Stimulated activated CD4-positive, alpha-beta T cell treated with anti-CD3 and anti-CD28 coated beads, Interleukin-1b, Interleukin-23, amount 100 ng/mL, for 24 hours (primary cell): ENCODE results near the gene SMIM35.

Experiments
- DNase-seq, 4 experiments: peaks; one replicate each; pipeline ENCODE4 v3.0.0-alpha.2; 2020; ENCODE audit warnings: low read depth in 4 of 4, low spot score in 1 of 4

The SMIM35 gene

DNA sequence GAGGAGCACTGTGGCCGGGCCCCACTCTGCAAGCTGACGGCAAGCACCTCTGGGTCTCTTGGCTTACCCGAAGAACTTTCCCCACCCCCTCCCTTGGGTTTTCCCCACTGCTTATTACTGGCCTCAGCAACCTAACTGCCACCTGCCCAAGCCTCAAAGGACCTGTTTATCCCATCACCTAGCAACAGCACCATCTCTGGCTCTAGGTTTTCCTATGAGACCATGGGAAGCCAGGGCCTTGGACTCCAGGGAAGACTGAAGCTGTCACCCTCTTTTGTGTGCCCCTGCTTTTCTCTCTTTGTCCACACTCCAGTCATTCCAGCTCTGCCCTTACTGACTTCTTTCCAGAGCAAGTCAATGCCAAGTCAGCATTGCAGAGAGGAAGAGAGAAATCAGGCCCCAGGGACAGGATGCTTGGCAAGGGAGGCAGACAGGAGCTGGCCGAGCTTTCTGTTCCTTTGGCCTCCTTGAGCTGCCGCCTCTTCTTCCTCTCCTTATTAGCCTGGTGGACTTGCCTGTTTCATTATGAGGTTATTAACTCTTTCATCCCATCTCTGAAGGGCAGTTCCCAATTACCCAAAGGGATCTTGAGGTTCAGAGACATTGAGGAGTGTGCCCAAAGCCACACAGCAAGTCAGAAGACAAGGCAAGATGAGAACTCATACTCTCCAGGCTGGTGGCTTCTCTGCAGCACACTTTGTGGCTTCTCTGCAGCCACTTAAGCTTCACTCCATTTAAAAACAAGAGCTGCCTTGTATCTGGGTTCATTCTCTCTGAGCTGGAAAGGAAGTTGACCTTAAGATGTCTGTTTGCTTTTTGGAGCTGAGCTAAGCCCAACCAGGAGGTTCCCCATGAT, at the start of gene SMIM35:
Gene SMIM35 (minus strand): TSS at position 51 of the 856 bp plus-strand sequence. CDS start 206 bp downstream, outside the sequence.
- no peak for DNase-seq

DNA sequence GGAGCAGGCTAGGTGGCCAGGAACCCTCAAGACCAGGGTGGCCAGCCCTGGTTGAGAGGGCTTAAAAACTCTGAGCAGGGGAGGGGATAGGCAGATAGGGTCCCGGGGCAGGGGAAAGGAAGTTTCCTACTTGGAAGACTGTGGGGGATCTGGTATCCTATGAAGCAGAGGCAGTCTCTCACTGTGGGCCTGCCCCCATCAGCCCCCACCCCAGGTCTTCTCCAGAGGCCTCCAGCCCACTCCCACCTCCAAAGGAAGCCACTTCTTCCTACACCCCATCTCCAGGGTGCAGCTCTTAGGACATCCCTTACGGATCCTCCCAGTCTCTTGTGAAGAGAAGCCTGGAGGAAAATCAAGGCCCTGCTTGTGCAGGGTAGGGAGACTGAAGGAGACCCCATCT, 49.6 kb upstream of the SMIM35 start:
- DNase-seq, result no peak

DNA sequence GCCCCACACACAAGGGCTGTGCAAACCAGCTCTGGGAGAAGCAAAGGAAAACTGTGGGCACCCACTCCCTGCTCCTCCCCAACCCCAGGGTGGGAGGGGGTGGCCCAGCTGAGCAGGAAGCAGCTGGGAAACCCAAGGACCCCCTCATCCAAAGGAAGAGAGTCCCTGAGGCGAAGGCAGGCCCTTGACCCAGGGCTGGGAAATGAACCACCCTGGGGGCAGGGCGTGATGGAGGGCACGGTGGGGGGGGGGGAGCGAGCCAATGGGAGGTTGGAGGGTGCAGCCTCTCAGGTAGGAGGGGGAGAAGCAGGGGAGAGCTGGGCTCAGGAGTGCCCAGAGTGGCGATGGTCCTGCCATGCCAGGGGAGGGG, 49.0 kb upstream of the SMIM35 start:
- DNase-seq, result no peak

DNA sequence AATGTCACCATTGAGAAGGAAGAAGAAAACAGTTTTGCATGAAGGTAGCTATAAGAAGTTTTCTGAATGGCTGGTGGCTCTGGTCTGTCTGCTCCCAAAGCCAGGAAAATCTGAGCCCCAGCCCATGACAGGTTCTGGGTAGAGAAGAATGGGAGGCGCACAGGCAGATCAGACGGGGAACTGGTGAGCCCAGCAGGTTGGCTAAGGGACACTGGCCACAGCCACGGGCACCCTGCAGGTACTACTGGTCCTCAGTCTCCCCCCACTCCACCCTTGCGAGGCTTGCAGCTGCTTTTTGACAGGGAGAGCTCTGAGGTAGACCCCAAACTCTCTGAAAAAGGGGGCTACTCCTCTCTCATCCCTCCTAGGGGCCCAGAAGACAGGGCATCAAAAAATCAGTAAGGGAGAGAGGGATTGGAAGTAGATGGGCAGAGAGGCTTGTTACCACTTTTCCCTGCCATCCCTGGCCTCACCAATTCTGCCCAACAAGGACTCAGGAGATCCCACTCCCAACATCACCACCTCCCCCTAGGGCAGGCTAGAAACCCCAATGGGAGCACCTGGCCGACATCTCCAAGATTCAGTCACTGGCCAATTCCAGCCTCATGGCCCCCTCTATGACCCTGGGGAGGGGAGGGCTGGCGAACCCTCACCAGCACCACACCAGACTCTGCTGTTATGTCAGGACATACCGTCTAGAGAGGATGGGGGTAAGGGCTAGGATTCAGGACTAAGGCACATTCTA, 48.5 kb upstream of the SMIM35 start:
- DNase-seq, result no peak

DNA sequence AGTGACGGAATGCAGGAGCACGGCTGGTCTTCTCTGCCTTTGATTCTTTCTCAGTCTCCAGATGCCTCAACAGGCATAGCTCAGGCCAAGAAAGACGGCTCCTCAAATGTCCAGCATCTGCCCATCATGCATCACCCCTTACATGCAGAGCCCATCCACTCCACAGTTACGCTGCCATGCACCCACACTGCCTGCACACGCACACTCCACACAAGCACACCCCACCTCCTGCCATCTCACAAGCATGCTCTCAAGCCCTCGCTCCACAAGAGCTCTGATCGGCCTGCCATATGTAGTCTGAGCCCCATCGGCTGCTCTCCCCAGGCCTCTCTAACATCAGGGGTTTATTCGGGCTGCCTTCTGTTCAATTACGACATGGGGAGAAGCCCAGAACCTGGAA, 47.1 kb upstream of the SMIM35 start:
- no peak for DNase-seq

GRCh38 chr11:118132385-118133151, 45.8 kb upstream of the SMIM35 start:
- DNase-seq, result no peak

GRCh38 chr11:118129471-118130172, 42.9 kb upstream of the SMIM35 start:
- DNase-seq, result no peak

- DNase-seq, result no peak
Observed at GRCh38 chr11:118128721-118129470, 42.1 kb upstream of the SMIM35 start.

GRCh38 chr11:118128310-118128709, 41.5 kb upstream of the SMIM35 start:
- DNase-seq, result no peak

DNA sequence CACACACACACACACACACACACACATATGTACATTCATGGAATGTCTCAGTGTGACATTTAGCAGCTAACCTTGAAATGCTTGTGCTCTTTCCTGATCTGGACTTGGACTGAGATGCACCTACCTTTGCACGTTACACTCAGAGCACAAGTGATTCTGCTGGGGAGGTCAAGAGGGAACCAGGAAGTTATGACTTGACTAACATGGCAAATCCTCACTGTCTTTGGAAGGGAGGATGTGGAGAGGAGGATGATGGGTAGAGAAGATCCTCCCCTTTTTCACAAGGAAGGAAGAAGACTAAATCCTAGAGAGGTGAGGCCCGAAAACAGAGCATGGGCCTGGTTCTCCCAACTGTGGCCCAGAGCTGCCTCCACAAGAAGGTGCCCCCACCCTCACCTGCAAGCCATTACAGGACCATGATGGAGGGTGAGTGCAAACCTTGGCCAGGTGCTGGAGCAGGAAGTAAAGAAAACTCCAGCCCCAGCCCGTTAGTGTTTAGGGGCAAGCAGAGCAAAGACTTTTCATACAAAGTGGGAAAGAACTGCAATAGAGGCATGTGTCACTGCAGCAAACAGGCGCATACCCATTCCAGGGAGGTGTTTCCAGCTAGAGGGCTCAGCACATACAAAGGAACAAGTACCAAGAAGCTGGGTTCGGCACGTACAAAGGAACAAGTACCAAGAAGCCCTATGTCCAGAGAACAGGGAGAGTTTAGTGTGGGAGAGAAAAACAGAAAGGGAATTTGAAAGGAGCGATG, 39.5 kb upstream of the SMIM35 start:
- no peak for DNase-seq

DNA sequence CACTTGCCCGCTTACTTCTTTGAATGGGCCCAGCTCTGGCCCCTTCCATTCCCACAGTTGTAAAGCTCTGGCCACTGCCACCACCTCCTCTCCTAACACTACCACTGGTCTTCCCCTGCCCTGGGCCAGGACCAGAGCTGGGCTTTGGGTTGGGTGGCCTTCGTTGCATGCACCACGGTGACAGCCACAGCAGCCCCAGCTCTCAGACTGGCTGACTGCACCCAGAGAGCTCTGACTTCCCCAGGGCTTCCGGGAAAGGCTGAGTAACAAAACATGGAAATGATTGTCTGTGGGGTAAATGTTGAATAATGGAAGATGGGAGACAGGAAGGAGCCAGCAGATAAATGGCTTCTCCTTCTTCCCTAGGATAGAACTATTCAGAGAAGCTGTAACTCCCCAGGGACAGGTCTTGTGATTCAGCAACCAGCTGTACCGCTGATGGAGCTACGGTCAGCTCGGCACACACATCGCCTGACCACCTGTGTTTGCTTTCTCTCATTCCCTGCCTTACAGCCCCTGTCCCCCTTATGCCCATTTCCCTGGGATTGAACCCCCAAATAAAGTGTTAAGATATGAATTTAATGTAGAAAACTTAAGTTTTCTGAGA, 38.3 kb upstream of the SMIM35 start:
- DNase-seq, result no peak

DNA sequence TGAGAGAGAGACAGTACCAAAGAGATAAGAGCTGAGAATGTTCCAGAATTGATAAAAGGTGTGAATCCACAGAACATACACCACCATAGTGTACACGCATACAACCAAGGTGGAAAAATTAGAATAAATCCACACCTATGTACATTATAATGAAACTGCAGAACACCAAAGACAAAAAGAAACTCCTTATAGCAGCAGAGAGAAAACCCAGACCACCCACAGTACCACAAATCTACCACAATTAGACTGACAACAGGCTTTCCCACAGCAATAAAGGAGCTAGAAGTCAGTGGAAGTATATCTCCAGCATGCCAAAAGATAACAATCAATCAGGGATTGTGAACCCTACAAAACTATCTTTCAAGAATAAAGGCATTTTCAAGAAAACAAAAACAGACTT, 34.0 kb upstream of the SMIM35 start:
- no peak for DNase-seq

DNA sequence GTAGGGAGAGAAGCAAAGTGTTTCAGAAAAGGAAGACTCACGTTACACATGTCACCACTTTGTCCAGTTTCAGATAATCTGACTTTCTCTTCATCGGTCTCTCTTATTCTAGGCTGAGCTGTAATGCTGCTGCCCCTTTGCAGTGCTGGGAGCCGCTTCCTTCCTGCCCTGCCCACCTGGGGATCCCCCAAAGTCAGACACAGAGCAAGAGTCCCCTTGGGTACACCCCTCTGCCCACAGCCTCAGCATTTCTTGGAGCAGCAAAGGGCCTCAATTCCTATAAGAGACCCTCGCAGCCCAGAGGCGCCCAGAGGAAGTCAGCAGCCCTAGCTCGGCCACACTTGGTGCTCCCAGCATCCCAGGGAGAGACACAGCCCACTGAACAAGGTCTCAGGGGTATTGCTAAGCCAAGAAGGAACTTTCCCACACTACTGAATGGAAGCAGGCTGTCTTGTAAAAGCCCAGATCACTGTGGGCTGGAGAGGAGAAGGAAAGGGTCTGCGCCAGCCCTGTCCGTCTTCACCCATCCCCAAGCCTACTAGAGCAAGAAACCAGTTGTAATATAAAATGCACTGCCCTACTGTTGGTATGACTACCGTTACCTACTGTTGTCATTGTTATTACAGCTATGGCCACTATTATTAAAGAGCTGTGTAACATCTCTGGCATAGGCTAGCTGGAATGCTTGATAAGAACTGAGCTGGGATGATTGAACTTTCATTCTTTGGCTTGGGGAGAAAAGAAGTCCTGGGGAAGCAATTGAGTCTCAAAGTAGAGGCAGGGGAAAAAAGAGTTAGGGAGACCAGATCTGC, 31.2 kb upstream of the SMIM35 start:
- DNase-seq, result no peak

DNA sequence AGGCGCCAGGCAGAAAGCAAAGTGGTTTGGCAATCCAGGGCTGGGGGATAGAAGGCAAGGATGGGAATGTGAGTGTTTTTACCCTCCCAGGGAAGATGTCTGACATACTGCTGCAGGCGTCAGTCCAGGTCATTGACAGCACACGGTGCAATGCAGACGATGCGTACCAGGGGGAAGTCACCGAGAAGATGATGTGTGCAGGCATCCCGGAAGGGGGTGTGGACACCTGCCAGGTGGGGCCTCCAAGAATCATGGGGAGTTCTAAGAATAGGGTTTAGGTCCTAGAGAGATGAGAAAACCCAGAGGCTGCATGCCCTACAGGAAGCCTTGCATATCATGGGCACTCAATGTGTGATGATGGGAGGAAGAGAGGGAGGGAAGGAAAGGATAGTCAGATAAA, 28.3 kb upstream of the SMIM35 start:
- no peak for DNase-seq

GRCh38 chr11:118114266-118114665, 27.5 kb upstream of the SMIM35 start:
- no peak for DNase-seq

- DNase-seq, result no peak
Observed at GRCh38 chr11:118112711-118113430, 26.1 kb upstream of the SMIM35 start.

GRCh38 chr11:118111744-118112035, 24.9 kb upstream of the SMIM35 start:
- no peak for DNase-seq
